NCI-H1105 treated with DMSO at 0.1 percent for 48 hours (cell line): ENCODE data around the gene CRYAA.
"Not testable (repeated sequence)": the region's sequence is repeated elsewhere in the genome, so short reads cannot be mapped to it uniquely, and the experiment has no call there.

ENCODE experiments used
- DNase-seq: peaks from one replicate; lab custom pipeline; 2025; lab: John Stamatoyannopoulos, UW

The CRYAA gene

GRCh38 chr21:43168708-43169107 lies at the start of gene CRYAA:
Gene CRYAA (plus strand): TSS chr21:43169008. CDS start chr21:43169100, 92 bp downstream.
- not testable (repeated sequence) for DNase-seq

GRCh38 chr21:43130094-43130493 lies 38.7 kb upstream of the CRYAA start:
- not testable (repeated sequence) for DNase-seq

GRCh38 chr21:43134520-43134919 lies 34.3 kb upstream of the CRYAA start:
- not testable (repeated sequence) for DNase-seq

- DNase-seq, result not testable (repeated sequence)
These were observed 29.9 kb upstream of the CRYAA start for GRCh38 chr21:43138944-43139343.

GRCh38 chr21:43141407-43141806 lies 27.4 kb upstream of the CRYAA start:
- DNase-seq, result not testable (repeated sequence)

- DNase-seq, result not testable (repeated sequence)
These were observed 22.2 kb upstream of the CRYAA start for GRCh38 chr21:43146637-43147036.

- not testable (repeated sequence) for DNase-seq
These were observed 20.8 kb upstream of the CRYAA start for GRCh38 chr21:43147999-43148398.

GRCh38 chr21:43149344-43149743 lies 19.5 kb upstream of the CRYAA start:
- DNase-seq, result not testable (repeated sequence)

GRCh38 chr21:43153601-43154000 lies 15.2 kb upstream of the CRYAA start:
- not testable (repeated sequence) for DNase-seq

- not testable (repeated sequence) for DNase-seq
These were observed 9.3 kb upstream of the CRYAA start for GRCh38 chr21:43159279-43160175.

GRCh38 chr21:43161826-43162707 lies 6.7 kb upstream of the CRYAA start:
- not testable (repeated sequence) for DNase-seq

GRCh38 chr21:43162708-43163205 lies 6.1 kb upstream of the CRYAA start:
- not testable (repeated sequence) for DNase-seq

- not testable (repeated sequence) for DNase-seq
These were observed 4.0 kb upstream of the CRYAA start for GRCh38 chr21:43164823-43165222.

- DNase-seq, result not testable (repeated sequence)
These were observed 3.1 kb upstream of the CRYAA start for GRCh38 chr21:43165734-43166133.

- DNase-seq, result not testable (repeated sequence)
These were observed 550 bp downstream of the CRYAA start for GRCh38 chr21:43169230-43169886.

GRCh38 chr21:43169891-43170290 lies 1.1 kb downstream of the CRYAA start:
- DNase-seq, result not testable (repeated sequence)

- not testable (repeated sequence) for DNase-seq
These were observed 4.0 kb downstream of the CRYAA start for GRCh38 chr21:43172812-43173211.

- DNase-seq, result not testable (repeated sequence)
These were observed 4.6 kb downstream of the CRYAA start for GRCh38 chr21:43173438-43173837.

- not testable (repeated sequence) for DNase-seq
These were observed 5.1 kb downstream of the CRYAA start for GRCh38 chr21:43173930-43174329.

- DNase-seq, result not testable (repeated sequence)
These were observed 6.2 kb downstream of the CRYAA start for GRCh38 chr21:43174998-43175397.

- DNase-seq, result not testable (repeated sequence)
These were observed 7.8 kb downstream of the CRYAA start for GRCh38 chr21:43176621-43177020.
